SK-N-SH treated with all-trans-retinoic acid at 6 μM for 48 hours (cell line): ENCODE measurements around the gene STN1.
A peak's percentile ranks its signal among the peaks of the same experiment; 100 is the strongest.

Source experiments
- ATAC-seq: fragments of 200-7000 bp; cut with Tn5 transposase; 3 replicates; pipeline ENCODE4 v1.9.1; 2020; ENCODE audit warnings: mild to moderate bottlenecking, moderate library complexity
- BACH2 ChIP-seq: fragments of 250-450 bp; sonication (Bioruptor Pico); IDR thresholded peaks from 2 replicates; pipeline ENCODE4 v1.9.0; 2021; ENCODE audit warnings: mild to moderate bottlenecking, borderline replicate concordance
- CREB5 ChIP-seq: fragments of 250-450 bp; sonication (Bioruptor Pico); IDR thresholded peaks from 2 replicates; pipeline ENCODE4 v1.5.1; 2020; ENCODE audit warnings: low read depth, mild to moderate bottlenecking, moderate library complexity
- CSRNP3 ChIP-seq: fragments of 250-450 bp; sonication (Bioruptor Pico); IDR thresholded peaks from 2 replicates; pipeline ENCODE4 v1.5.1; 2021; ENCODE audit warnings: mild to moderate bottlenecking, moderate library complexity
- ESRRG ChIP-seq: fragments of 250-450 bp; sonication (Bioruptor Pico); IDR thresholded peaks from 2 replicates; pipeline ENCODE4 v1.6.1; 2021; ENCODE audit warnings: mild to moderate bottlenecking
- GLIS3 ChIP-seq: fragments of 250-450 bp; sonication (Bioruptor Pico); IDR thresholded peaks from 2 replicates; pipeline ENCODE4 v1.5.0; 2020; ENCODE audit warnings: mild to moderate bottlenecking, moderate library complexity
- ISL1 ChIP-seq: fragments of 250-450 bp; sonication (Bioruptor Pico); IDR thresholded peaks from 2 replicates; pipeline ENCODE4 v2.1.2; 2022; ENCODE audit warnings: mild to moderate bottlenecking, moderate library complexity
- PATZ1 ChIP-seq: fragments of 250-450 bp; sonication (Bioruptor Pico); IDR thresholded peaks from 2 replicates; pipeline ENCODE4 v1.8.0; 2020; ENCODE audit warnings: mild to moderate bottlenecking, moderate library complexity, borderline replicate concordance
- POU6F1 ChIP-seq: fragments of 250-450 bp; sonication (Bioruptor Pico); IDR thresholded peaks from 2 replicates; pipeline ENCODE4 v1.8.0; 2021; ENCODE audit warnings: low read depth, mild to moderate bottlenecking, moderate library complexity, borderline replicate concordance
- PPARA ChIP-seq: fragments of 250-450 bp; sonication (Bioruptor Pico); IDR thresholded peaks from 2 replicates; pipeline ENCODE4 v1.5.0; 2020; ENCODE audit warnings: mild to moderate bottlenecking, borderline replicate concordance
- RARB ChIP-seq: fragments of 250-450 bp; sonication (Bioruptor Pico); IDR thresholded peaks from 2 replicates; pipeline ENCODE4 v1.8.0; 2021; ENCODE audit warnings: mild to moderate bottlenecking, moderate library complexity
- SNAI2 ChIP-seq: fragments of 250-450 bp; sonication (Bioruptor Pico); IDR thresholded peaks from 2 replicates; pipeline ENCODE4 v1.5.0; 2020; ENCODE audit warnings: mild to moderate bottlenecking, moderate library complexity
- TCF4 ChIP-seq: fragments of 250-450 bp; sonication (Bioruptor Pico); IDR thresholded peaks from 2 replicates; pipeline ENCODE4 v1.8.0; 2021; ENCODE audit warnings: mild to moderate bottlenecking, moderate library complexity, borderline replicate concordance
- TOX ChIP-seq: fragments of 250-450 bp; sonication (Bioruptor Pico); IDR thresholded peaks from 2 replicates; pipeline ENCODE4 v1.8.0; 2021; ENCODE audit warnings: mild to moderate bottlenecking, moderate library complexity, borderline replicate concordance
- TSHZ2 ChIP-seq: fragments of 250-450 bp; sonication (Bioruptor Pico); IDR thresholded peaks from 2 replicates; pipeline ENCODE4 v1.5.0; 2020; ENCODE audit warnings: mild to moderate bottlenecking, moderate library complexity
- ZC3H10 ChIP-seq: fragments of 250-450 bp; sonication (Bioruptor Pico); IDR thresholded peaks from 2 replicates; pipeline ENCODE4 v1.5.1; 2021; ENCODE audit warnings: mild to moderate bottlenecking, moderate library complexity
- ZFP3 ChIP-seq: fragments of 250-450 bp; sonication (Bioruptor Pico); IDR thresholded peaks from 2 replicates; pipeline ENCODE4 v1.5.0; 2020; ENCODE audit warnings: mild to moderate bottlenecking, moderate library complexity
- ZFP30 ChIP-seq: fragments of 450-650 bp; formaldehyde crosslinking; IDR thresholded peaks from 2 replicates; pipeline ENCODE4 v1.5.0; 2022; ENCODE audit warnings: mild to moderate bottlenecking, moderate library complexity
- ZNF565 ChIP-seq: fragments of 450-650 bp; formaldehyde crosslinking; conservative IDR thresholded peaks from 2 replicates; pipeline ENCODE4 v1.5.0; 2020; ENCODE audit warnings: low read depth, mild to moderate bottlenecking, moderate library complexity
- ZNF70 ChIP-seq: fragments of 450-650 bp; formaldehyde crosslinking; IDR thresholded peaks from 2 replicates; pipeline ENCODE4 v1.5.0; 2020; ENCODE audit warnings: mild to moderate bottlenecking, moderate library complexity
- ZNF8 ChIP-seq: fragments of 450-650 bp; formaldehyde crosslinking; IDR thresholded peaks from 2 replicates; pipeline ENCODE4 v1.5.0; 2020; ENCODE audit warnings: mild to moderate bottlenecking, moderate library complexity

Gene STN1

GRCh38 chr10:103912759-103913158 lies 5.2 kb downstream of the STN1 start (continued):
- TF ChIP-seq CREB5 (CRISPR knock-in tag): no peak
- no peak for TF ChIP-seq TOX (CRISPR knock-in tag)

- TF ChIP-seq ESRRG (CRISPR knock-in tag): no peak
- no peak for TF ChIP-seq ZNF70 (CRISPR knock-in tag)
- no peak for TF ChIP-seq PPARA (CRISPR knock-in tag)
- no peak for TF ChIP-seq TSHZ2 (CRISPR knock-in tag)
- no peak for TF ChIP-seq BACH2 (CRISPR knock-in tag)
- TF ChIP-seq, all 23 proteins: peak for 0
- no peak for ATAC-seq
These were observed 6.9 kb downstream of the STN1 start for GRCh38 chr10:103911021-103911459.

- no peak for TF ChIP-seq PATZ1
- ATAC-seq: no peak
These were observed 7.5 kb downstream of the STN1 start for GRCh38 chr10:103910442-103911012.

GRCh38 chr10:103905441-103905840 lies 12.5 kb downstream of the STN1 start:
- no peak for ATAC-seq
- TF ChIP-seq ZNF565 (CRISPR knock-in tag): no peak
- peak; percentile 30; the same call in 1 of the 2 replicates for TF ChIP-seq TCF4 (CRISPR knock-in tag)

GRCh38 chr10:103901299-103901698 lies 16.7 kb downstream of the STN1 start:
- TF ChIP-seq CSRNP3 (CRISPR knock-in tag) (no peak), TCF4 (CRISPR knock-in tag) (no peak), ZNF8 (CRISPR knock-in tag) (no peak), GLIS3 (CRISPR knock-in tag) (no peak)
- no peak for ATAC-seq

- no peak for ATAC-seq
- no peak for TF ChIP-seq ISL1
- TF ChIP-seq RARB: no peak
- no peak for TF ChIP-seq SNAI2 (CRISPR knock-in tag)
- no peak for TF ChIP-seq TSHZ2 (CRISPR knock-in tag)
- TF ChIP-seq ZNF565 (CRISPR knock-in tag): no peak
- TF ChIP-seq BACH2 (CRISPR knock-in tag): no peak
- TF ChIP-seq TCF4 (CRISPR knock-in tag): no peak
- TF ChIP-seq ESRRG (CRISPR knock-in tag): no peak
- no peak for TF ChIP-seq ZC3H10 (CRISPR knock-in tag)
- TF ChIP-seq ZFP3 (CRISPR knock-in tag): no peak
- no peak for TF ChIP-seq ZFP30
- TF ChIP-seq TOX (CRISPR knock-in tag): no peak
- no peak for TF ChIP-seq POU6F1 (CRISPR knock-in tag)
These were observed 18.7 kb downstream of the STN1 start for GRCh38 chr10:103899312-103899711.
